ENCODE data around the gene DRD4. TPM values are rescaled to one million over a fixed set of nuclear protein-coding genes. Genes with fewer than 3 reads are reported as not detected.
A peak's percentile ranks its signal among the peaks of the same experiment; 100 is the strongest.
"Not testable (repeated sequence)": the region's sequence is repeated elsewhere in the genome, so short reads cannot be mapped to it uniquely, and the experiment has no call there.

The DRD4 gene
- polyA plus RNA-seq, 6 donors from 2014 or later = not detected

DNA sequence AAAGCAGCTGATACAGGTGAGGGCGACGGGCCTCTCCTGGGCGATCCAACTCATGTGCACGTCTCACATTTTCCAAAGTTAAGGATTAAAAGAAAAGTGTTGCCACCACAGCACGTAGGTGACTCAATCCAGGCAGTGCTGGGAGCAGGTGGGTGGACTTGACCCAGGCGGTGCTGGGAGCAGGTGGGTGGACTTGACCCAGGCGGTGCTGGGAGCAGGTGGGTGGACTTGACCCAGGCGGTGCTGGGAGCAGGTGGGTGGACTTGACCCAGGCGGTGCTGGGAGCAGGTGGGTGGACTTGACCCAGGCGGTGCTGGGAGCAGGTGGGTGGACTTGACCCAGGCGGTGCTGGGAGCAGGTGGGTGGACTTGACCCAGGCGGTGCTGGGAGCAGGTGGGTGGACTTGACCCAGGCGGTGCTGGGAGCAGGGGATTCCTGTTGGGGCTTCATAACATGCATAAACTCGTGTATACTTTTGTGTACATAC, 10.6 kb downstream of the DRD4 start:
- not testable (repeated sequence) for H3K9me3 Mint-ChIP-seq; H3K36me3 Mint-ChIP-seq; ATAC-seq (ENCODE audit: low read depth in 2 of 2); DNase-seq; H3K27ac Mint-ChIP-seq; H3K4me1 Mint-ChIP-seq; H3K27me3 Mint-ChIP-seq
- H3K4me3 Mint-ChIP-seq = peak overlapping the region in 1 of 8 donors; percentile 20

DNA sequence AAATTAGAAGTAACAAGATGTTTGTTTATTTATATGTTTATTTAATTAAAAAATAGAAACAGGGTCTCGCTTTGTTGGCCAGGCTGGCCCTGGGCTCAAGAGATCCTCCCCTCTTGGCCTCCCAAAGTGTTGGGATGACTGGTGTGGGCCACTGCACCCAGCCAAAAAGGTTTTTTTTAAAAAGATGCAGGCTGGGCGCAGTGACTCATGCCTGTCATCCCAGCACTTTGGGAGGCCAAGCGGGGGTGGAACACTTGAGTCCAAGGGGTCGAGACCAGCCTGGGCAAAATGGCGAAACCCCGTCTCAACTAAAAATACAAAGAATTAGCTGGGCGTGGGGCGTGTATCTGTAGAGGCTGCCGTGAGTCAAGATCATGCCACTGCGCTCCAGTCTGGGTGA, 13.4 kb downstream of the DRD4 start:
- no peak overlapping the region for H3K4me3 Mint-ChIP-seq
- DNase-seq (no peak), ATAC-seq (ENCODE audit: low read depth in 2 of 2) (no peak)
- H3K27me3 Mint-ChIP-seq = no peaks in the 10 kb centered on the region
- H3K27ac Mint-ChIP-seq = no peak overlapping the region
- H3K4me1 Mint-ChIP-seq = peaks cover 0 to 9% (median 4%) of the 10 kb centered on the region in 3 donors
- H3K36me3 Mint-ChIP-seq = peaks cover 0 to 3% of the 10 kb centered on the region in 2 donors
- no peaks in the 10 kb centered on the region for H3K9me3 Mint-ChIP-seq

DNA sequence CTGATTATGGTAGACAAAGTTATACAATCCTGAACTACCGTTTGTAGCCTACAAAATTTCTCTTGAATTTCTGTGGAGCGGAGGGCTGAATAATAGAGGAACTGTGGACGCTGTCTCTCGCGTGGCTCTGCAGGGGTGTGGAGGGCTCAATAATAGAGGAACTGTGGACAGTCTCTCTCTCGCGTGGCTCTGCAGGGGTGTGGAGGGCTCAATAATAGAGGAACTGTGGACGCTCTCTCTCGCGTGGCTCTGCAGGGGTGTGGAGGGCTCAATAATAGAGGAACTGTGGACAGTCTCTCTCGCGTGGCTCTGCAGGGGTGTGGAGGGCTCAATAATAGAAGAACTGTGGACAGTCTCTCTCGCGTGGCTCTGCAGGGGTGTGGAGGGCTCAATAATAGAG, 16.1 kb downstream of the DRD4 start:
- DNase-seq; ATAC-seq (ENCODE audit: low read depth in 2 of 2); H3K4me1 Mint-ChIP-seq; H3K27me3 Mint-ChIP-seq; H3K4me3 Mint-ChIP-seq; H3K9me3 Mint-ChIP-seq; H3K36me3 Mint-ChIP-seq: not testable (repeated sequence)
- peak overlapping the region in 1 of 6 donors; percentile 16 for H3K27ac Mint-ChIP-seq

DNA sequence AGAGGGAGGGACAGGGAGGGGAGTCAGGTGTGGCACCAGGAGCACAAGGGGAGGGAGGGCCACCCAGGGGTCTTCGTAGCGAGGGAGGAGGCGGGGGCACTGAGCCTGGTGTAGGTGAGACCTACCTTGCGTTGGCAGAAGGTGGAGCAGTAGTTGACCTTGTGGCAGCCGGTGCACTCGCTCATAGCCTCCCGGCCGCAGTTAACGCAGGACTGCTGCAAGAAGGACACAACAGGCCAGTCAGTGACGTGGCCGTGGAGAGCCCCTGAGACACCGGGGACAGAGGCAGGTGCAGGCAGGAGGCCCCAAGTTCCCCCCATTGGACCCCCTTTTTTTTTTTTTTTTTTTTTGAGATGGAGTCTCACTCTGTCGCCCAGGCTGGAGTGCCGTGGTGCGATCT, 16.8 kb downstream of the DRD4 start:
- Mint-ChIP-seq H3K4me3 (no peak overlapping the region), H3K4me1 (no peaks in the 10 kb centered on the region), H3K9me3 (no peaks in the 10 kb centered on the region), H3K36me3 (no peaks in the 10 kb centered on the region), H3K27ac (no peak overlapping the region), H3K27me3 (no peaks in the 10 kb centered on the region)
- no peak for ATAC-seq (ENCODE audit: low read depth in 2 of 2)
- no peak for DNase-seq

DNA sequence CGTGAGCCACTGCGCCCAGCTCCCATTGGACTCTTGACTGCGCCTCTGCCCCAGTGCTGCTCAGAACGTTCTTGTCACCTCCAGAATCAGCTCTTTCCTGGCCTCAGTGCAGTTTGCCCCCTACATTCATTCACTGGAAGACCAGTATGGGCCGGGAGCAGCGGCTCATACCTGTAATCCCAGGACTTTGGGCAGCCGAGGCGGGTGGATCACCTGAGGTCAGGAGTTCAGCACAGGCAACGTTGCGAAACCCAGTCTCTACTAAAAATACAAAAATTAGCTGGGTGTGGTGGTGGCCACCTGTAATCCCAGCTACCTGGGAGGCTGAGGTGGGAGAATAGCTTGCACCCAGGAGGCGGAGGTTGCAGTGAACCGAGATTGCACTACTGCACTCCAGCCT, 17.4 kb downstream of the DRD4 start:
- not testable (repeated sequence) for H3K36me3 Mint-ChIP-seq; H3K27me3 Mint-ChIP-seq; H3K27ac Mint-ChIP-seq; H3K4me3 Mint-ChIP-seq; DNase-seq; H3K9me3 Mint-ChIP-seq; H3K4me1 Mint-ChIP-seq; ATAC-seq (ENCODE audit: low read depth in 2 of 2)

DNA sequence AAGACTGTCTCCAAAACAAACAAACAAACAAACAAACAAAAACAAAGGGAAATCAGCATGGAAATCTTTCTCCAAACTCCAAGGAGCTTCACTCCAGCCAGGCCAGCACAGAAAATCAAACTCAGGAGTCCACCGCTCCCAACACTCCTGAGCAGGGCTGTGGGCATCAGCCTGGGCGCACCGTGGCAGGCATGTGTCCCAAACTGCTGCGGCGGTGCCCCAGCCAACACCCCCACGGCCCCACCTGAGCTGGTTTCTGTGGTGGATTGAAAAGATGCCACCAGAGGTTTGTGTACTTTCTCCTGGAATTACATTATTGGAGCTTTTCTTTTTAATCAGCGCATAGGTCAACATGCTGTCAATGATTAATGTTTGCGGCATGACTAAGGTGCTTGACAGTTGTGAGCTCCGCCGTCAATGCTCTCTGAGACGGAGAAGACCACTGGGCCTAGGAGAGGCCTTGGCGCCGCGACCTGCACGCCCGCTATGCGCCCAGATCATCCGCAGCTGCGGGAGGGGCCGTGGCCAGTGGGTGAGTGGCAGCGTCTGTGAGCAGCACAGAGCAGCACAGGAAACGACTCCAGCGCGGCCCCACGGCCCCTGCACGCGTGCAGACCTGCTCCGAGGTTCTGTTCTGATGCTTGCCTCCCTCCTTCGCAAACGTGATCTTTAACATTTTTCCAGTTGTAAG, 18.1 kb downstream of the DRD4 start:
- Mint-ChIP-seq H3K27ac (peak overlapping the region in 1 of 6 donors; percentile 33), H3K36me3 (no peaks in the 10 kb centered on the region), H3K4me1 (no peaks in the 10 kb centered on the region), H3K9me3 (no peaks in the 10 kb centered on the region), H3K4me3 (no peak overlapping the region), H3K27me3 (no peaks in the 10 kb centered on the region)
- DNase-seq (no peak), ATAC-seq (ENCODE audit: low read depth in 2 of 2) (no peak)

DNA sequence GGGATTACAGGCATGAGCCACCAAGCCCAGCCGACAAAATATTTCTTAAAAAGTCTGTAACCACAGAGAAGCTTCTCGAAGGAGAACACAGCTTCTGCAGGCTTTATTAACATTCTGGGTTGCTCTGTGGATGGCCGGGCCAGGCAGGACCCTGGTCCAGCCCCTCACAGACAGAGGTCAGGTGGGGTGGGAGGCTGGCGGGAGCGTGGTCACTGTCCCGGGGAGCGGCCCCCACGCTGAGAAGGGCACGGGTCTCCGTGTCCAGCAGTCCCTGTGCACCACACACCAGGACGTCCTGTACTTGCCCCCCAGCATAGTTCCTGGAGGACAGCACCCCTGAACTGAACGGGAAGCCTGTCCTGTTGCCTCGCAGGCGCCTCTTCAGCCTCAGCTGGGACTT, 19.4 kb downstream of the DRD4 start:
- Mint-ChIP-seq H3K27ac (no peak overlapping the region), H3K27me3 (no peaks in the 10 kb centered on the region), H3K4me3 (no peak overlapping the region), H3K9me3 (no peaks in the 10 kb centered on the region), H3K4me1 (no peaks in the 10 kb centered on the region), H3K36me3 (no peaks in the 10 kb centered on the region)
- DNase-seq (no peak), ATAC-seq (ENCODE audit: low read depth in 2 of 2) (no peak)

DNA sequence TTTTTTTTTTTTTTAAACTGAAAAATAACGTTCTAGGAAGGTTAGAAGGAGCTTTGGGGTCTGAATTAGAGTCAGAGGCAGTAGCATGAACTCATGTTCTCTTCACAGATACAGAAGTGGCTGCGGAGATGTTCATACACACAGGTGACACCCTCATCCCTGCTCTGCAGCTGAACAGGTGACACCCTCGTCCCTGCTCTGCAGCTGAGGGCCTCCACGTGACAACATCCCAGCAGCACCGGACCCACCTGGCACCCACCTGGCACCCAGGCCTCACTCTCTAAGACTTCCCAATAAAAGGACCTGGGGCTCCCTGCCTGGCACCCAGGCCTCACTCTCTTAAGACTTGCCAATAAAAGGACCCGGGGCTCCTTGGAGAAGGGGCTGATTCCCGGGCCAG, 19.8 kb downstream of the DRD4 start:
- Mint-ChIP-seq H3K4me1 (no peaks in the 10 kb centered on the region), H3K36me3 (no peaks in the 10 kb centered on the region), H3K27ac (no peak overlapping the region), H3K9me3 (no peaks in the 10 kb centered on the region), H3K27me3 (no peaks in the 10 kb centered on the region), H3K4me3 (no peak overlapping the region)
- DNase-seq (no peak), ATAC-seq (ENCODE audit: low read depth in 2 of 2) (no peak)

DNA sequence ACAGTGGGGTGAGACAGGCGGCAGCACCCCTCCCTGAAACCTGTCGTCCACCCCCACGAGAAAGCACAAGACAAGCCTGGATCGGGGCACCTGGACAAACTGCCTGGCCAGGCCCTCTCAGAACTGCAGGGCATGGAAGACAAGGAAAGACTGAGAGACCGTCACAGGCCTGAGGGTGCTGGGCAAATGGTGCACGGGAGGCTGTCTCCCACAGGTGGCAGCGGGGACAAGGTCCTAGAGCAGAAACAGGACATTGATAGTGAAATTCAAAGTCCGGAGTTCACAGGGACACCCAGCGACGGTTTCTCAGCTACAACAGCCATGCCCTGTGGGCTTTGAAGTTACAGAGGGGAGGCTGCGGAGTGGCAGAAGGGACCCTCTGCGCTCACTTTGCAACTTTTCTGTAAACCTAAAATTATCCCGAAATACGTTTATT, 20.6 kb downstream of the DRD4 start:
- ATAC-seq (ENCODE audit: low read depth in 2 of 2) (no peak), DNase-seq (no peak)
- no peak overlapping the region for H3K27ac Mint-ChIP-seq
- no peaks in the 10 kb centered on the region for H3K36me3 Mint-ChIP-seq
- H3K4me1 Mint-ChIP-seq = peaks cover 0 to 4% (median 2%) of the 10 kb centered on the region in 3 donors
- H3K4me3 Mint-ChIP-seq = no peak overlapping the region
- no peaks in the 10 kb centered on the region for H3K9me3 Mint-ChIP-seq
- no peaks in the 10 kb centered on the region for H3K27me3 Mint-ChIP-seq

DNA sequence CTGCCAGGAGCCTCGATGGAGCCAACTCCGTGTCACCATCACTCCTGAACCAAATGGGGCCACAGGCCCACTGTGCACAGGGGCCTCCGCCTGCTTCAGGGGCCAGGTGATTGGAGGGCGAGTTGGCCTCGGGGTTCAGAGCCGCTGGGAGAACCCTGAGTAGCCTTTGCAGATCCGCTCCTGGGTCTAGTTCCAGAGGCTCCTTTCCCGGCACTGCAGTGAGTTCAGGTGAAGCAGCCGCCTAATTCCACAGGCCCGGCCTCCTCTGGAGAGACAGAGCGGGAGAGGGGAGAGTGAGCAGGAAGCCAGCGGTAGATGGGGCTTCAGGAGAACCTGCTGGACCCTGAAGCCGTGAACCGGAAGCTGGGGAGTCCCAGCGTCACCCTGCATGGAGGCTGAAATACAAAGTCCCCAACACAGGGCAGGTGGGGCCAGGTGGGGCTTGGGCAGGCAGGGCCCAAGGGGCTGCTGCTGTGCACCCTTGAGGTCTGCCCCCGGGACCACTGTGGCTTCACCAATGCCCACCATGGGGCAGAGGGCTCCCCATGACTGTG, 22.5 kb downstream of the DRD4 start:
- Mint-ChIP-seq H3K4me3 (no peak overlapping the region), H3K9me3 (no peaks in the 10 kb centered on the region), H3K27ac (peak overlapping the region in 1 of 6 donors; percentile 56), H3K27me3 (no peaks in the 10 kb centered on the region), H3K36me3 (no peaks in the 10 kb centered on the region), H3K4me1 (peaks cover 0 to 6% (median 4%) of the 10 kb centered on the region in 3 donors)
- ATAC-seq (ENCODE audit: low read depth in 2 of 2) = no peak
- DNase-seq = no peak

DNA sequence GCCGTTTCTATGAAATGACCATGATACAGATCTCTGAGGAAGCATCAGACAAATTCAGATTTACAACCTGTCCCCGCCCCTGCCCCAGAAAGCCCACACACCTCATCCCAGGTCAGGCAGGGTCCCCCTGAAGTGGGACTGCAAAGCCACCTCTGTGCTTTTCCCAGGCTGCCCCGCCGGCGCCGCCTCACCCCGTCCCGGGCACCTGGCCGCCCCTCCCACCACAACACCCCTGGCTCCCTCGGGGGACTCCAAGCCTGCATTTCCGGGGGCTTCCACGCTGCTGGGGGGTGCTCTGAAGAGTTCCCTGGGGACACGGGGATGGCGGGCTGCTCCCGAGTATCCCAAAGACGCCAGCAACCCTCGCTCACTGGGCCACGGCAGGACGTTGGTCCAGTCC, 23.2 kb downstream of the DRD4 start:
- no peaks in the 10 kb centered on the region for H3K27me3 Mint-ChIP-seq
- no peaks in the 10 kb centered on the region for H3K36me3 Mint-ChIP-seq
- no peak overlapping the region for H3K4me3 Mint-ChIP-seq
- H3K27ac Mint-ChIP-seq = no peak overlapping the region
- peaks cover 0 to 6% (median 4%) of the 10 kb centered on the region in 3 donors for H3K4me1 Mint-ChIP-seq
- H3K9me3 Mint-ChIP-seq = no peaks in the 10 kb centered on the region
- ATAC-seq (ENCODE audit: low read depth in 2 of 2) = no peak
- no peak for DNase-seq

DNA sequence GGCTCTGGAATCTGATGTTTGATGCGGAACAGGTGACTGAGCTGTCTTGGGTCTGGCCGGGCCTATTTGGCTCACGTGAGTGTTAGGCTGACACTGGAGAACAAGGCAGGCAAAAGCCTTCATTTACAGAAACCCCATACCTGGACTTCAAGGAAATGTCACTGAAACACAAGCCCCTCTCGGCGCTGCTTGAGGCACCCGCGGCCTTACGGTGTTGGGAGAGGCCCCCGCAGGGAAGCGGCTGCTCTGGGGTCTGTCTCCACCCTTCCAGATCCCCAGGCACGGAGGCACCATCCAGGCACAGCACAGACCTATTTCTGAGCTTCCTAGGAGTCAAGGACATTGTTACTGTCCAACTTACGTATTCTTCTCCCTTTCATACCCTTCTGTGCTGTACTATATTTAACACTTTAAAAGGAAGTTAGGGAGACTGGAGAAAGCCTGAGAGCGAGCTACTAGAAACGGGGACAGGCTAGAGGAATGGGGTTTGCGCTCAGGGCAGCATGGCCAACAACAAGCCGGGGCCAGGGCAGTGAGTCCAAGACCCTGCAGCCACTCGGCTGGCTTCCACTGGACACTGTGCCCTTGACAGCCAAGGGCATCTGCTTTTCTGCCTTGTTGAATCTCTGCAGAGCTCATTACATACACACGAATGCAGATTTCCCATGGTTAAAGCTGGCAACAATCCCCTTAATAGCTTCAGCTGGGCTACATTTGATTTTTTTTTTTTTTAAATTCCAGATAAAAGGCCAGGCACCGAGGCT, 23.8 kb downstream of the DRD4 start:
- H3K4me3 Mint-ChIP-seq = no peak overlapping the region
- DNase-seq = no peak
- ATAC-seq (ENCODE audit: low read depth in 2 of 2) = no peak
- peaks cover 0 to 6% (median 4%) of the 10 kb centered on the region in 3 donors for H3K4me1 Mint-ChIP-seq
- H3K27ac Mint-ChIP-seq = no peak overlapping the region
- no peaks in the 10 kb centered on the region for H3K9me3 Mint-ChIP-seq
- H3K36me3 Mint-ChIP-seq = no peaks in the 10 kb centered on the region
- H3K27me3 Mint-ChIP-seq = no peaks in the 10 kb centered on the region

DNA sequence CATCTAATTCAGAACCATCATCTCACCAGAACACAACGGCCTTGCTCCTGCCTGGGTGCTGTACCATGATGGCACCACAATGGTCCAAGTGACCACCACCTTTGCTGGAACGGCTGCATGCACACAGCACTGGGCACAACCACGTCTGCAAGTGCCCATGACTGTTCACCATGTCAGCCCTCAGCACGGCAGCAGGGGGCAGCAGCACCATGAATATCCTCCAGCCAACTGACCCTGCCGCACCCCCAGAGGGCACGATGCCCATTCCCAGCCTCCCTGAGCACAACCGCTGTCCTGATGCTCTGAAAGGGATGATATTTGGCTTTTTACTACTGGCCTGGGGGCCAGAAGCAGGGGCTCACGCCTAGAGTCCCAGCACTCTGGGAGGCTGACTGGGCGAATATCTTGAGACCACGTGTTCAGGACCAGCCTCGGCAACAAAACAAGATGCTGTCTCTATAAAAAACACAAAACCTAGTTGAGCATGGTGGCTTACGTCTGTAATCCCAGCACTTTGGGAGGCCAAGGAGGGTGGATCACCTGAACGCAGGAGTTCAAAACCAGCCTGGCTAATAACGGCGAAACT, 25.7 kb downstream of the DRD4 start:
- no peaks in the 10 kb centered on the region for H3K27me3 Mint-ChIP-seq
- peak; percentile 44 for DNase-seq
- H3K27ac Mint-ChIP-seq = peak overlapping the region in 3 of 6 donors; percentile 29 to 81 (median 47)
- peaks cover 0 to 6% (median 4%) of the 10 kb centered on the region in 3 donors for H3K4me1 Mint-ChIP-seq
- H3K4me3 Mint-ChIP-seq = no peak overlapping the region
- H3K36me3 Mint-ChIP-seq = no peaks in the 10 kb centered on the region
- ATAC-seq (ENCODE audit: low read depth in 2 of 2) = peak; percentile 64 to 71
- H3K9me3 Mint-ChIP-seq = no peaks in the 10 kb centered on the region

Measured in naive B cell (primary cell).